Memory B cell (primary cell): ENCODE data around the gene ZBP1.

Experiments used
- ATAC-seq: fragments of 150-1000 bp; cut with Tn5 transposase; 2 replicates; pipeline ENCODE4 v1.10.0; 2021; ENCODE audit warnings: low read depth, mild to moderate bottlenecking, moderate library complexity
- DNase-seq, 2 donors: peaks; one replicate each; pipeline ENCODE4 v3.0.0; 2022; ENCODE audit warnings: low spot score in 2 of 2
- H3K27ac Mint-ChIP-seq: one replicate; pipeline ENCODE4 v1.8.0; 2022; ENCODE audit warnings: mild to moderate bottlenecking, moderate library complexity, mixed read lengths
- H3K27me3 Mint-ChIP-seq: one replicate; pipeline ENCODE4 v1.8.0; 2022; ENCODE audit warnings: mixed read lengths
- H3K36me3 Mint-ChIP-seq: one replicate; pipeline ENCODE4 v1.8.0; 2022; ENCODE audit warnings: mild to moderate bottlenecking, mixed read lengths
- H3K4me1 Mint-ChIP-seq: one replicate; pipeline ENCODE4 v1.8.0; 2022; ENCODE audit warnings: mixed read lengths
- H3K4me3 Mint-ChIP-seq: one replicate; pipeline ENCODE4 v1.8.0; 2022; ENCODE audit warnings: mild to moderate bottlenecking, moderate library complexity, mixed read lengths
- H3K9me3 Mint-ChIP-seq: one replicate; pipeline ENCODE4 v1.8.0; 2022; ENCODE audit warnings: mixed read lengths

Gene ZBP1

DNA sequence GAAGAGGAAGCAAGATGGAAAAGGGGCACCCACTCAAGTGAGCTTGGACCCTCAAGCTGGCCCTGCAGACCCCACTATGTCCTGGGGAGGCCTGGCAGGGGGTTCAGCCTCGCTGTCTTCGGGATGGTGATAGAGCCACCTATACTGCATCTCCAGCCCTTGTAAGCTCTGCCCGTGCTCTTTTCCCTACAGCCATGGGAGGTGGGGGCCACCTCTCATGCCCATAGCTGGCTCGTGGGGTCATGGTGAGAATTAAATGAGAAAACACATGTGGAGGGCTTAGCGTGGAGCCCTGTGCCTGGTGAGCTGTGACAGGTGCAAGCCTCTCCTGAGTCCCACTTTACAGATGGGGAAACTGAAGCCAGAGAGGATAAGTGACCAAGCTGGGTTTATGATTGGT is 31.6 kb downstream of the ZBP1 start:
- ATAC-seq (no peak), DNase-seq (no peak)
- no peak overlapping the region for H3K27ac Mint-ChIP-seq
- H3K4me1 Mint-ChIP-seq: peaks cover 10% of the 10 kb centered on the region
- peaks cover 25% of the 10 kb centered on the region for H3K27me3 Mint-ChIP-seq
- no peak overlapping the region for H3K4me3 Mint-ChIP-seq
- H3K9me3 Mint-ChIP-seq: no peaks in the 10 kb centered on the region
- H3K36me3 Mint-ChIP-seq: peaks cover 2% of the 10 kb centered on the region

DNA sequence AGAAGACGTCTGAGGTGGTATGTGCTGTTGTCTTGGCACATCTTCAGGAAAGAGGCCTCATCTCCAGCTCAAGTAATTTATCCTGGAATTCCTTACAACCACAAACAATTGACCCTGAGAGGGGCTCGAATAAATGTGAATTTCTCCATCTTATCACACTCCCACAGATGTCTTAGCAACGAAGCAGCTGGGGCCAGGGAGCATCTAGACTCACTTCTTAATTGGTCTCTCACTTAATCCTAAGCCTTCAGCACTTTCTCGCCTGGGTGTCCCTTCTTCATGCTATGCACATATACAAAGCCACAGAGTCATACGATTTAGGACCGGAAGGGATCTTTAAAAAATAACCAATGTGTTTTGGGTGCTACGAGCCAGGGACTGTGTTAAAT is 32.2 kb downstream of the ZBP1 start:
- no peak overlapping the region for H3K4me3 Mint-ChIP-seq

GRCh38 chr20:57587278-57587988 is 32.8 kb downstream of the ZBP1 start:
- no peak for ATAC-seq
- DNase-seq: no peak
- H3K36me3 Mint-ChIP-seq: peaks cover 2% of the 10 kb centered on the region
- peaks cover 30% of the 10 kb centered on the region for H3K27me3 Mint-ChIP-seq
- peaks cover 5% of the 10 kb centered on the region for H3K4me1 Mint-ChIP-seq
- no peaks in the 10 kb centered on the region for H3K9me3 Mint-ChIP-seq
- no peak overlapping the region for H3K27ac Mint-ChIP-seq
- no peak overlapping the region for H3K4me3 Mint-ChIP-seq

More for the DNA sequence above, 32.2 kb downstream of the ZBP1 start:
- Mint-ChIP-seq H3K27me3 (peaks cover 28% of the 10 kb centered on the region), H3K27ac (no peak overlapping the region), H3K9me3 (no peaks in the 10 kb centered on the region), H3K4me1 (peaks cover 5% of the 10 kb centered on the region), H3K36me3 (peaks cover 2% of the 10 kb centered on the region)
- no peak for ATAC-seq
- DNase-seq: no peak

DNA sequence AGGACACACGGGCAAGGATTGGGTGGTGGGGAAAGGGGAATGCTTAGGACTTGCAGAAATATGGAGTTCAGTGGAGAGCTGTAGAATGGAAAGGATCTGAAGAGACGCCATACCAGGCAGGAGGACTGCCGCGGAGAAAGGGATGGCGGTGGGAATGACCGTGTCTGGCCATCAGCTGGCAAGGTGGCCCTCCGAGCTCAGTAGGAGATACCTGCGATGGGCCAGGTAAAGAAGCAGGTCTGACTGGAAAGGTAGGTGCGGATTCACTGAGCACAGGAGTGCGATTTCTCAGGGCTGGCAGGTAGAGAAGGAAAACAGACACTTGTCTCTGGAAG is 33.3 kb downstream of the ZBP1 start:
- peaks cover 31% of the 10 kb centered on the region for H3K27me3 Mint-ChIP-seq
- no peak for DNase-seq
- no peaks in the 10 kb centered on the region for H3K9me3 Mint-ChIP-seq
- H3K27ac Mint-ChIP-seq: no peak overlapping the region
- ATAC-seq: no peak
- H3K4me3 Mint-ChIP-seq: no peak overlapping the region
- peaks cover 5% of the 10 kb centered on the region for H3K4me1 Mint-ChIP-seq
- H3K36me3 Mint-ChIP-seq: peaks cover 2% of the 10 kb centered on the region

DNA sequence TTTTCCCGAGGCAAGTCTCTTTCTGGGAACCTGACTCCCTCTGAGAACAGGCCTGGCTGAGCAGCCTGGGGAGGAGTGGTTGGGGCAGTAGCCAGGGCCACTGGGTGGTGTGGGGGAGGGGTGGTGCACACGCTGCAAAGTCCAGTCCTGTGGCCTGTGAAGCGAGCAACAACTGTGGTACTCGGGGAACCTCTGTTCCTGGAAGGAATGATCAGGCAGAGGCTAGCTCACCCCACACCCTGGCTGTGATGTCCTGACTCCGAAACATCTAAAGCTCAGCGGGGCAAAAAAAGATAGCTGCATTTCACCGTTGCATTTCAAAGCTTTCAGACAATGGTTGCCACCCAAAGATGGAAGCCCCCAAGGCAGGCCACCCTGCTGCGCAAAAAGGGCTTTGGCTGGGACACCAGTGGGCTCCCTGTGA is 33.8 kb downstream of the ZBP1 start:
- H3K4me3 Mint-ChIP-seq: no peak overlapping the region
- peaks cover 5% of the 10 kb centered on the region for H3K4me1 Mint-ChIP-seq
- no peaks in the 10 kb centered on the region for H3K9me3 Mint-ChIP-seq
- H3K27ac Mint-ChIP-seq: no peak overlapping the region
- no peak for DNase-seq
- H3K27me3 Mint-ChIP-seq: peaks cover 31% of the 10 kb centered on the region
- H3K36me3 Mint-ChIP-seq: peaks cover 2% of the 10 kb centered on the region
- ATAC-seq: no peak

GRCh38 chr20:57585466-57586213 is 34.6 kb downstream of the ZBP1 start:
- Mint-ChIP-seq H3K4me1 (peaks cover 5% of the 10 kb centered on the region), H3K4me3 (no peak overlapping the region), H3K9me3 (no peaks in the 10 kb centered on the region), H3K27ac (no peak overlapping the region), H3K27me3 (peaks cover 32% of the 10 kb centered on the region), H3K36me3 (peaks cover 2% of the 10 kb centered on the region)
- no peak for DNase-seq
- ATAC-seq: no peak

DNA sequence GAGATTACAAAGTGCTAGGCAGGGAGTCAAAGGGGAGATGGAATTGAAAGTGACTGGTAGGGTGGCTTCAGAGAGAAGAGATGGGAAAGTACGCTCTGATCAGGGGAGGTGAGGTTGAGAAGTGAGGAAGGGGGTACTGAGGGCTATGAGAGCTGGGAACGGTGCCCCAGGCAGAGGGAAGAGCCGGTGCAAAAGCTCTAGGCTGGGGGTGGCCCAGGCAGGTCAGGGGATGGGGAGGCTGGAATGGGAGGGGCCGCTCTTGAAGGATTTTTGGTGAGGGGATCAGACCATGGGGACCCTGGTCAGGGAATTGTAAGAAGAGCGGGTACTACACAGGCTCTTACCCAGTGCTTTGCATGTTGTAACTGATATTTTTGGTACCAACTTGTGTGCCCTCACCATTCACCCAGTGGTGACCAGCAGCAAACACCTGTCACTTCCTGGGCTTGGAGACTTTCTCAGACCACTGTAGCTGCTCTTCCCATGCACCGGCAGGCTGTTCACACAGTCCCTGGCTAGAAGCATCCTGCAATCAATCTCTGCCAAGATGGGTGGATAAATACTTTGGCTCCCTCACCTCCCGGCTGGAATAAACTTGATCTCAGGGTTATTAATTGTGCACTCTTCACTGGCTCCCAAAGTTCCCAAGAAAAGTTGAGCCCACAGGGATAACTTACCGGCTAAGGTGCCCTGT is 35.3 kb downstream of the ZBP1 start:
- Mint-ChIP-seq H3K4me3 (no peak overlapping the region), H3K27ac (no peak overlapping the region), H3K4me1 (peaks cover 5% of the 10 kb centered on the region), H3K36me3 (peaks cover 2% of the 10 kb centered on the region), H3K27me3 (peaks cover 29% of the 10 kb centered on the region), H3K9me3 (no peaks in the 10 kb centered on the region)
- ATAC-seq (no peak), DNase-seq (no peak)

DNA sequence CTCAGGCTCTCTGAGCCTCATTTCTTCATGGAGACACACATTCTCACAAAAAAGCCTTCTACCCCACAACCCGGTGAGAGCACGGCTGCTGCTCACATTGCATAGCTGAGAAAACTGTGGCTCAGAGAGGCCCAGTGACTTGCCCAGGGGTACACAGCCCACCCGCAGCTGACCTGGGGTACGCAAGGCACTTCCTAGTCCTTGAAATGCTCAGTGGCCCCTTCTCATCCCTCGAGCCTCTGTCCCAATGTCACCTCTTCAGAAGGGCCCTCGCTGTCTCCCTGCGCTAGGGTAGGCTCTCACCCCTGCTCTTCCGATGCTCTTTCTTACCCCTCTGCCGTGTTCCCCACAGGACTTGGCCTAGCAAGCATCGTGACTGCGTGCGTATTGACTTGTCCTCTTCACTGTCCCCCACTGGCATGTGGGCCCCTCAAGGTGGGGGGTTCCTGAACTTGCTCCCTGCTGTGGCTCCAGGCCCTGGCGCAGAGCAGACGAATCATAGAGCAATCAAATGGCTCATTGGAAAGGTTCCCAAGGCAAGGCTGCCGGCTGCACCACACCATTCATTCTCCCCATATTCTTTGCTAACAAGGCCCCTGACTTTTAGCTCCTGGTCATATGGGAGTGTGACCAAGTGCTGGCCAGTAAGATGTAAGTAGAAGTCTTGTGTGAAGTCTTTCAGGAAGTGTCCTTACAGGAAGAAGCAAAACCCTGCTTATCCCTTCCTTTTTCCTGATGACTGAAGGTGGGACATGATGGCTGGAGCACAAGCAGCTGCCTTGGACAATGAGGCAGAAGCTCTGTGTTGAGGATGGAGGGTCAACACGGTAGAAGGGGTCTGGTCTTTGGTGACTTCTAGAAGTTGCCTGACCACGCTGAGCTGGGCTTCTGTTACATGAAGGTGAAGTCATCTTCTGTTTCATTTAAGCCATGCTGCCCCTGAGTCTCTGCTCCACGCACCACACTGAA is 36.7 kb downstream of the ZBP1 start:
- DNase-seq: no peak
- Mint-ChIP-seq H3K4me1 (peaks cover 5% of the 10 kb centered on the region), H3K9me3 (no peaks in the 10 kb centered on the region), H3K4me3 (no peak overlapping the region), H3K27me3 (peaks cover 32% of the 10 kb centered on the region), H3K27ac (no peak overlapping the region), H3K36me3 (peaks cover 2% of the 10 kb centered on the region)
- ATAC-seq: no peak

- Mint-ChIP-seq H3K27ac (no peak overlapping the region), H3K27me3 (peaks cover 32% of the 10 kb centered on the region), H3K9me3 (no peaks in the 10 kb centered on the region), H3K4me1 (peaks cover 5% of the 10 kb centered on the region), H3K4me3 (no peak overlapping the region), H3K36me3 (peaks cover 2% of the 10 kb centered on the region)
- ATAC-seq: no peak
- no peak for DNase-seq
Observed at GRCh38 chr20:57582432-57583288, 37.6 kb downstream of the ZBP1 start.

GRCh38 chr20:57582029-57582378 is 38.2 kb downstream of the ZBP1 start:
- Mint-ChIP-seq H3K36me3 (peaks cover 2% of the 10 kb centered on the region), H3K9me3 (no peaks in the 10 kb centered on the region), H3K4me3 (no peak overlapping the region), H3K4me1 (peaks cover 5% of the 10 kb centered on the region), H3K27ac (no peak overlapping the region), H3K27me3 (peaks cover 32% of the 10 kb centered on the region)
- DNase-seq (no peak), ATAC-seq (no peak)

DNA sequence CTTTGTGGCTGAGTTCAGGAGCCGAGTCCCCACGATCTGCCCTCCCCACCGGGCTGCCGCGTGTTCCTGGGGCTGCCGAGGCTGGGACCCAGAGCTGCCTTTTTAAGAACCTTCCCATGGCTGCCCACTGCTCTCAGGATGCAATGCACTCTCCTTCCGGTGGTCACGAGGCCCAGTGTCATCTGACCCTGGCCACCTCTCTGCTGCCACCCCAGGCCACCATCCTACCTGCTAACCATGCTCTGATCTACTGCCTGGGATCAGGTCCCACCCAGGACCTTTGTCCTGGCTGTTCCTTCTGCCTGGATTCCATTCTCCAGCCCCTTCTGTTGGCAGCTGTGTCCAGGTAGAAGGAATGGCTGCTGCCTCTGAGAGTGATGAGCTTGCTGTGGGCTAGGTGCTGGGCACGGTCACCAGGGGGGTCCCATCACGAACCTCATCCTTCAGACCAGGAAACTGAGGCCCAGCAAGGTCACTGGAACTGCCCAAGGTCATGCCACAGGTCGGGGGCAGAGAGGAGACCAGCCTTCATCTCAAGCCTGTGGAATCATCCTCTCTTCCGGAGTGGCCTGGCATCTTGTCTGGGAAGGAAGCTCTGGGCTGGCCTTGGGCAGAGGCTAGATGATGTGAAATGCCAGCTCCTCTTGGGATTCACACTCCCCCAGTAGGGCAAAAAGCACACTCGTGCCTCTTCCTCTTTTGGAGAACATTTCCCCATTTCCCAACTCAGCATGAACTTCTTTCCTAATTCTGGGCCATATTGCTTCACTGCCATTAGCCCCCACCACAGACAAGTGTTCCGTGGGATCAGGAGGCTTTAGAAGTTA is 38.8 kb downstream of the ZBP1 start:
- H3K27ac Mint-ChIP-seq: no peak overlapping the region
- peaks cover 2% of the 10 kb centered on the region for H3K36me3 Mint-ChIP-seq
- H3K9me3 Mint-ChIP-seq: no peaks in the 10 kb centered on the region
- H3K4me3 Mint-ChIP-seq: no peak overlapping the region
- H3K4me1 Mint-ChIP-seq: peaks cover 5% of the 10 kb centered on the region
- ATAC-seq (no peak), DNase-seq (no peak)
- H3K27me3 Mint-ChIP-seq: peaks cover 32% of the 10 kb centered on the region

DNA sequence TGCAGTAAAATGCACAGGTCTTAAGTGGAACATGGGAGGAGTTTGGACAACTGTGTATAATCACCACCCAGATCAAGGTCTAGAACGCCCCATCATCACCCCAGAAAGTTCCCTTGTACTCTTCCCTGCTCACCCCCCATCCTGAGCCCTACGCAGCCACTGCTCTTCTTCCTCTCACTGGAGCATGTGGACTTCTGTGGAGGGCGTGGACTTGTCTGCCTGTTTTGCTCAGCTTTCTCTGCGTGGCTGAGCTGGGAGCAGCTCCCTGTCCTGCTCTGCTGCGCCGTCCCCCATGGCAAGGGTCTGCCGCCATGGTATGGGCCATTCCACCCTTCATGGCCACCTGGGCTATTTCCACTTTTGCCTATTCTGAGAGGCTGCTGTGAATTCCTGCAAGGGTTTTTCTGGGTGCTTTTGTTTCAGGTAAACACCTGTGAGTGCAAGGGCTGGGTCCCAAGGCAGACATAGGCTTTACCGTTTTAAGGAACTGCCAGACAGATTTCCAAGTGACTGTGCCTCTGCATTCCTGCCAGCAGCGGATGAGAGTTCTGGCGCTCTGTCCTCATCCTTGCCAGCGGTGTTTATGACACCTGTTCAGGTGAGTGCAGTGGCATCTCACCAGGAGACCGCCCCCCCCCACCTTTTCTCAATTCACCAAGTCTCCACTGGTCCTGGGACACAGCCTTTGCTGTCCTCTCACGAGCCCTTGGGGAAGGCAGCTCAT is 39.6 kb downstream of the ZBP1 start:
- DNase-seq: no peak
- no peak for ATAC-seq
- Mint-ChIP-seq H3K36me3 (no peaks in the 10 kb centered on the region), H3K4me3 (no peak overlapping the region), H3K27ac (no peak overlapping the region), H3K9me3 (no peaks in the 10 kb centered on the region), H3K4me1 (peaks cover 4% of the 10 kb centered on the region), H3K27me3 (peaks cover 29% of the 10 kb centered on the region)
